IMR-90 (cell line): ENCODE measurements around the gene ADGRF1.

Experiments
- MXI1 ChIP-seq: IDR thresholded peaks from 2 replicates; pipeline ENCODE4 v1.6.1; 2012; ENCODE audit warnings: low read depth, mild to moderate bottlenecking, low read length, moderate library complexity, borderline replicate concordance
- POLR2A ChIP-seq: IDR thresholded peaks from 2 replicates; pipeline ENCODE4 v1.6.1; 2012; ENCODE audit warnings: mild to moderate bottlenecking, low read depth, low read length
- SMC3 ChIP-seq: fragments of 150-350 bp; IDR thresholded peaks from 2 replicates; pipeline ENCODE4 v1.6.1; 2016; ENCODE audit warnings: low read depth, mild to moderate bottlenecking, antibody characterized with exemption, low read length, moderate library complexity
- TF ChIP-seq, protein P1 (sequence below): conservative IDR thresholded peaks from 2 replicates; pipeline ENCODE4 v1.5.1; 2012; ENCODE audit warnings: mild to moderate bottlenecking, low read depth, low read length, improper control_type of control experiment

DNA sequence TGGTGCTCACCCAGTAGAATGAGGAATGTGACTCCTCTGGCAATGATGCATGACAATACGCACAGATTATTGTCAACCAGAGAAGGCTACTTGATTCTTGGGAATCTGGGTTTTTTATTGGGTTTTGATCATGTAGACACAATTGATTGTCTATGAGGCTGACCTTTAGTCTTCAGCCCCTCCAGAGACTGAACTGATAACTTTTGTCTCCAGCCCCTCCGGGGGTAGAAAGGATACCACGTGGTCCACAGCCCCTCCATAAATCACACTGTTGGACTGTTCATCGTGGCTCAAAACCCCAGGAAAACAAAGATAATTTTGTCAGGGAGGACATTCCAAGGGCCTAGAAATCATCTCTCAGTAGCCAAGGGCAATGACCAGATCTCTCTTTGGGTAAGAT, 62.9 kb downstream of the ADGRF1 start:
- TF ChIP-seq, protein P1, sequence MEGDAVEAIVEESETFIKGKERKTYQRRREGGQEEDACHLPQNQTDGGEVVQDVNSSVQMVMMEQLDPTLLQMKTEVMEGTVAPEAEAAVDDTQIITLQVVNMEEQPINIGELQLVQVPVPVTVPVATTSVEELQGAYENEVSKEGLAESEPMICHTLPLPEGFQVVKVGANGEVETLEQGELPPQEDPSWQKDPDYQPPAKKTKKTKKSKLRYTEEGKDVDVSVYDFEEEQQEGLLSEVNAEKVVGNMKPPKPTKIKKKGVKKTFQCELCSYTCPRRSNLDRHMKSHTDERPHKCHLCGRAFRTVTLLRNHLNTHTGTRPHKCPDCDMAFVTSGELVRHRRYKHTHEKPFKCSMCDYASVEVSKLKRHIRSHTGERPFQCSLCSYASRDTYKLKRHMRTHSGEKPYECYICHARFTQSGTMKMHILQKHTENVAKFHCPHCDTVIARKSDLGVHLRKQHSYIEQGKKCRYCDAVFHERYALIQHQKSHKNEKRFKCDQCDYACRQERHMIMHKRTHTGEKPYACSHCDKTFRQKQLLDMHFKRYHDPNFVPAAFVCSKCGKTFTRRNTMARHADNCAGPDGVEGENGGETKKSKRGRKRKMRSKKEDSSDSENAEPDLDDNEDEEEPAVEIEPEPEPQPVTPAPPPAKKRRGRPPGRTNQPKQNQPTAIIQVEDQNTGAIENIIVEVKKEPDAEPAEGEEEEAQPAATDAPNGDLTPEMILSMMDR = no peak
- TF ChIP-seq POLR2A (no peak), MXI1 (no peak), SMC3 (no peak)
